ENCODE results near the gene HOXC11.

DNA sequence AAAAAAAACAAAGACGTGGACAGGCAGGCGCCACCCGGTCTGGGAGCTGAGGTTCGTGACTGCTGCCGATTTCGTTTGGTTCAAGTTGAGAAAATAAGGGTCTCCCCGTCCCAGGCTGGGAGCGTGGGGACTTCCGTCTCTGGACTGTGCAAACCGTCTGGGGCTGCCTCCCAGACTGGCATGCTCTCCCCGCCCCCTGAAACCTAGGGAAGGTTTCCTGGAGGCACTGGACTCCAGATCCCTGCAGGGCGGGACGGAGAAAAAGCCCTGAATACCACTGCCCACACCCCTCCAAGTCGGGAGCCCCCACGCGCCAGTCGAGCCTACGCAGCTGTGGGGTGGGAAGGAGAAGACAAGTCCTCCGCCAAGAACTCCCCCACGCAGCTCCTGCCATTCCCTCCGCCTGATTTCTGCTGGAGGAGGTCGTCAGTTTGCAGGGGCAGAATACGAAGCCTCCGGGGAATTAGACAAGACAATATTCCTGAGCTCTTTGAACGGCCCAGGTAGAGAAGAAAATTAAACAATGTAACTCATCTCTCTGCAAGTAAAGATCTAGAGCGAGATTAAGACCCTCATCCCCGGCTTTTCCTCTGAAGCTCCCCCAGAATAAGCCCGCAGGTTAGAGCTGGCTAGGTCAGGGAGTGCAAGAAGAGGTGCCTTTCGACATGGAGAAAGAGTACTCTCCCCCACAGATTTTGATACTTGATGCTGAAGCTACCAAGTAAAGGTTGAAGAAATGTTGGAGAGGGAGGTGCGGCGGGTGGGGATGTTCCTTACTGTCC, 44.7 kb upstream of the HOXC11 start:
- no peak for TF ChIP-seq POLR2A (IDR thresholded peaks at IDR 0.05)
- TF ChIP-seq CTCF (IDR thresholded peaks at IDR 0.05) = no peak

All from tibial nerve (tissue), 3 donors.